ENCODE data around the gene TBC1D4.
A peak's percentile ranks its signal among the peaks of the same experiment; 100 is the strongest.

GRCh38 chr13:75366380-75367280, 115.3 kb downstream of the TBC1D4 start:
- peak; percentile 50 for TF ChIP-seq CTCF (conservative IDR thresholded peaks at IDR 0.05; ENCODE audit: low read length)
- TF ChIP-seq EZH2phosphoT487 (IDR thresholded peaks at IDR 0.05; ENCODE audit: borderline replicate concordance): no peak
